Melanocyte of skin (primary cell): ENCODE measurements around the gene GPR137C. TPM values are rescaled to one million over a fixed set of nuclear protein-coding genes. Genes with fewer than 3 reads are reported as not detected.

Source experiments
- total RNA-seq, 2 donors: library from RNA; depleted of rRNA; stranded (reverse); fragments of >200 nt; gene quantifications; 2 replicates each; pipeline ENCODE4 v1.2.3, GENCODE V29; 2012

The GPR137C gene, protein sequence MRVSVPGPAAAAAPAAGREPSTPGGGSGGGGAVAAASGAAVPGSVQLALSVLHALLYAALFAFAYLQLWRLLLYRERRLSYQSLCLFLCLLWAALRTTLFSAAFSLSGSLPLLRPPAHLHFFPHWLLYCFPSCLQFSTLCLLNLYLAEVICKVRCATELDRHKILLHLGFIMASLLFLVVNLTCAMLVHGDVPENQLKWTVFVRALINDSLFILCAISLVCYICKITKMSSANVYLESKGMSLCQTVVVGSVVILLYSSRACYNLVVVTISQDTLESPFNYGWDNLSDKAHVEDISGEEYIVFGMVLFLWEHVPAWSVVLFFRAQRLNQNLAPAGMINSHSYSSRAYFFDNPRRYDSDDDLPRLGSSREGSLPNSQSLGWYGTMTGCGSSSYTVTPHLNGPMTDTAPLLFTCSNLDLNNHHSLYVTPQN
- total RNA-seq, result under 1 TPM; 0.33 to 0.69 TPM

DNA sequence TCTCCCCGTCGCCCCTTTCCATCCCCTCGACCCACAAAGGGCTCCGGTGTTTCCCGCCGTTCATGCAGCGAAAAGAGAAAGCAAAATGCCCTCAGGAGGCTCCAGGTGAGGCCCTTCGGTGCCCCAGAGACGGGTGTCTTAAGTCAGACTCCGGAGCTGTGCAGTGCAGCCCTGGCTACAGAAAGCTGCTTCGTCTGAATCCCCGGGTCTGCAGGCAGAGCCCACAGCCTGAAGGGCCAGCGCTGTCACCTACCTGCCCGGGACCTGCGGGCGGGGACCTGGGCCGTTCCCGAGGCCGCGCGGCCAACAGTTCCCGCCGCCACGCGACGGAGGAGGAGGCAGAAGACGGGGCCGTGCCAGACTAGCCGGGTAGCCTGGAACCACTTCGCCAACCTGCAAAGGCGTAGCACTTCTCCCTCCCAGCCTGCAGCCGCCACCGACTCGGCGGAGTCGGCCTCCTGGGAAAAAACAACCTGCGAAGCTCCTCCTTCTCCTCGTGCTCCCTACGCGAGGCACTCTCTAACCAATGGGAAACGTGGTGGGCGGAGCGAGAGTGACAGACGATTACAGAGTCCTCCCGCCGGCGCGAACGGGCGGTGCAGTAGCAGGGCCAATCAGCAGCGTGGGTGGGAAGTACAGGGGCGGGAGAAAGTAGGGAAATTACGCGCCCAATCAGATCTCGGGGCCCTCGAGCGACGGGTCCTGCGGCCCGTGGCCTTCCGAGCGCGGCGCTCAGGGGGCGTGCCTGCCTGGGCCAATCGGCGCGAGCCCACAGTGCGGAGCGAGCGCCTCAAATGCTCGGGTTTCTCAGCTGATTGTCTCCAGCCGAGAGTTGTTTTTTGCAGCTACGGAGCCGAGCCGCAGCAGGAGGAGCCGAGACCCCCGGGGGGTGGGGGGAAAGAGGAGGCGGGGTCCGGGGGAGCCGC is at the start of gene GPR137C, which contains the start of gene TXNDC16:
TSS of gene GPR137C (plus strand) at position 774 of the 926 bp plus-strand sequence. CDS start 312 bp downstream, outside the sequence.
TSS of gene TXNDC16 (minus strand) at position 443 of the 926 bp plus-strand sequence. CDS start 8,948 bp downstream, outside the sequence.

Other genes with a start within 250 kb of the GPR137C start
- gene PTGER2, start 238.5 kb upstream of the GPR137C start, total RNA-seq, result under 1 TPM; under 0.01 to 0.34 TPM
- gene TXNDC16, start 331 bp upstream of the GPR137C start, total RNA-seq, result 1 to 10 TPM; 3.7 to 4.5 TPM
- gene ERO1A, start 142.7 kb downstream of the GPR137C start, total RNA-seq, result 10 to 100 TPM; 51.3 to 60.6 TPM
- 10 to 100 TPM; 79.2 to 98.2 TPM for gene PSMC6, start 154.4 kb downstream of the GPR137C start, total RNA-seq
- gene STYX, start 177.3 kb downstream of the GPR137C start, total RNA-seq, result 10 to 100 TPM; 10.3 to 18.0 TPM
- 10 to 100 TPM; 10.7 to 22.6 TPM for gene GNPNAT1, start 238.8 kb downstream of the GPR137C start, total RNA-seq